Measurements from ENCODE around the gene YWHAE.

YWHAE gene

GRCh38 chr17:1442187-1442586 is 42.2 kb upstream of the YWHAE start:
- no peak overlapping the region for H3K4me3 ChIP-seq (replicated peaks; ENCODE audit: low read depth, low read length)
- H3K27me3 ChIP-seq (replicated peaks; ENCODE audit: control insufficient read depth, insufficient read depth, low read length): no peaks in the 10 kb centered on the region
- H3K36me3 ChIP-seq (ENCODE audit: control insufficient read depth, insufficient read depth, low read length): peaks cover 7% of the 10 kb centered on the region
- TF ChIP-seq CTCF (IDR thresholded peaks at IDR 0.05; ENCODE audit: insufficient read depth, low read length, poor library complexity, severe bottlenecking): no peak
- DNase-seq (ENCODE audit: extremely low read depth, insufficient read length): no peak

GRCh38 chr17:1440921-1441320 is 40.9 kb upstream of the YWHAE start:
- H3K36me3 ChIP-seq (ENCODE audit: control insufficient read depth, insufficient read depth, low read length): peaks cover 14% of the 10 kb centered on the region
- DNase-seq (ENCODE audit: extremely low read depth, insufficient read length): no peak
- H3K4me3 ChIP-seq (replicated peaks; ENCODE audit: low read depth, low read length): no peak overlapping the region
- TF ChIP-seq CTCF (IDR thresholded peaks at IDR 0.05; ENCODE audit: insufficient read depth, low read length, poor library complexity, severe bottlenecking): no peak
- H3K27me3 ChIP-seq (replicated peaks; ENCODE audit: control insufficient read depth, insufficient read depth, low read length): no peaks in the 10 kb centered on the region

- DNase-seq (ENCODE audit: extremely low read depth, insufficient read length): no peak
These were observed 38.6 kb upstream of the YWHAE start for GRCh38 chr17:1438593-1439083.

GRCh38 chr17:1435326-1435725 is 35.3 kb upstream of the YWHAE start:
- H3K36me3 ChIP-seq (ENCODE audit: control insufficient read depth, insufficient read depth, low read length): peaks cover 23% of the 10 kb centered on the region
- TF ChIP-seq CTCF (IDR thresholded peaks at IDR 0.05; ENCODE audit: insufficient read depth, low read length, poor library complexity, severe bottlenecking): no peak
- H3K27me3 ChIP-seq (replicated peaks; ENCODE audit: control insufficient read depth, insufficient read depth, low read length): no peaks in the 10 kb centered on the region
- no peak for DNase-seq (ENCODE audit: extremely low read depth, insufficient read length)
- no peak overlapping the region for H3K4me3 ChIP-seq (replicated peaks; ENCODE audit: low read depth, low read length)

More at GRCh38 chr17:1438593-1439083, 38.6 kb upstream of the YWHAE start:
- Histone ChIP-seq H3K36me3 (ENCODE audit: control insufficient read depth, insufficient read depth, low read length) (peaks cover 19% of the 10 kb centered on the region), H3K4me3 (replicated peaks; ENCODE audit: low read depth, low read length) (no peak overlapping the region), H3K27me3 (replicated peaks; ENCODE audit: control insufficient read depth, insufficient read depth, low read length) (no peaks in the 10 kb centered on the region)
- TF ChIP-seq CTCF (IDR thresholded peaks at IDR 0.05; ENCODE audit: insufficient read depth, low read length, poor library complexity, severe bottlenecking): no peak

- Histone ChIP-seq H3K36me3 (ENCODE audit: control insufficient read depth, insufficient read depth, low read length) (peaks cover 23% of the 10 kb centered on the region), H3K27me3 (replicated peaks; ENCODE audit: control insufficient read depth, insufficient read depth, low read length) (no peaks in the 10 kb centered on the region), H3K4me3 (replicated peaks; ENCODE audit: low read depth, low read length) (no peak overlapping the region)
- no peak for DNase-seq (ENCODE audit: extremely low read depth, insufficient read length)
- no peak for TF ChIP-seq CTCF (IDR thresholded peaks at IDR 0.05; ENCODE audit: insufficient read depth, low read length, poor library complexity, severe bottlenecking)
These were observed 34.1 kb upstream of the YWHAE start for GRCh38 chr17:1434150-1434549.

- H3K4me3 ChIP-seq (replicated peaks; ENCODE audit: low read depth, low read length): no peak overlapping the region
These were observed 31.6 kb upstream of the YWHAE start for GRCh38 chr17:1431631-1432104.

More at GRCh38 chr17:1431631-1432104, 31.6 kb upstream of the YWHAE start:
- peaks cover 17% of the 10 kb centered on the region for H3K36me3 ChIP-seq (ENCODE audit: control insufficient read depth, insufficient read depth, low read length)
- no peak for TF ChIP-seq CTCF (IDR thresholded peaks at IDR 0.05; ENCODE audit: insufficient read depth, low read length, poor library complexity, severe bottlenecking)
- no peaks in the 10 kb centered on the region for H3K27me3 ChIP-seq (replicated peaks; ENCODE audit: control insufficient read depth, insufficient read depth, low read length)
- DNase-seq (ENCODE audit: extremely low read depth, insufficient read length): peak; percentile 70

Data from GM06990 (cell line).